Mesenchymal stem cell (in vitro differentiated cells and primary cell): ENCODE measurements around the gene CIAO1.

Source experiments
- DNase-seq: peaks from one replicate; pipeline ENCODE4 v3.0.0-alpha.2; 2013
- H2AFZ ChIP-seq: one replicate; pipeline ENCODE4 v1.6.1; 2013; ENCODE audit warnings: low read depth, mild to moderate bottlenecking, control low read depth, inconsistent platforms, low read length, moderate library complexity
- H2AK5ac ChIP-seq: 2 replicates; pipeline ENCODE4 v1.6.1; 2013; ENCODE audit warnings: low read length, moderate library complexity, mild to moderate bottlenecking, inconsistent platforms; ENCODE audit not compliant: severe bottlenecking
- H2BK120ac ChIP-seq: one replicate; pipeline ENCODE4 v1.6.1; 2013; ENCODE audit warnings: low read depth, mild to moderate bottlenecking, inconsistent platforms, low read length, moderate library complexity
- H2BK12ac ChIP-seq, 2 experiments: one replicate each; pipeline ENCODE4 v1.6.1; 2013; ENCODE audit warnings: inconsistent platforms in 2 of 2, low read length in 2 of 2, mild to moderate bottlenecking in 2 of 2, moderate library complexity in 2 of 2, control low read depth in 1 of 2
- H2BK15ac ChIP-seq: one replicate; pipeline ENCODE4 v1.6.1; 2013; ENCODE audit warnings: mild to moderate bottlenecking, low read depth, inconsistent platforms; ENCODE audit not compliant: poor library complexity, severe bottlenecking
- H2BK5ac ChIP-seq: 2 replicates; pipeline ENCODE4 v1.6.1; 2013; ENCODE audit warnings: low read depth, mild to moderate bottlenecking, low read length, control low read depth, inconsistent platforms; ENCODE audit not compliant: poor library complexity, severe bottlenecking
- H3K14ac ChIP-seq, 2 experiments: one replicate each; pipeline ENCODE4 v1.6.1; 2013; ENCODE audit warnings: inconsistent platforms in 2 of 2, low read length in 2 of 2, control low read depth in 1 of 2, mild to moderate bottlenecking in 1 of 2, moderate library complexity in 1 of 2
- H3K18ac ChIP-seq, 2 experiments: one replicate each; pipeline ENCODE4 v1.6.1; 2013; ENCODE audit warnings: inconsistent platforms in 2 of 2, low read length in 2 of 2, control low read depth in 1 of 2, low read depth in 1 of 2, mild to moderate bottlenecking in 1 of 2
- H3K23ac ChIP-seq, 2 experiments: one replicate each; pipeline ENCODE4 v1.6.1; 2013; ENCODE audit warnings: inconsistent platforms in 2 of 2, low read length in 2 of 2, mild to moderate bottlenecking in 2 of 2, moderate library complexity in 2 of 2, control low read depth in 1 of 2
- H3K27ac ChIP-seq: 2 replicates; pipeline ENCODE4 v1.5.1; 2013; ENCODE audit warnings: mild to moderate bottlenecking, moderate library complexity, low read length, control low read depth, inconsistent platforms; ENCODE audit not compliant: poor library complexity, severe bottlenecking
- H3K27me3 ChIP-seq, 2 experiments: 2 replicates each; pipeline versions ENCODE4 v1.6.1 to v1.7.0; 2013; ENCODE audit warnings: low read length in 2 of 2, mild to moderate bottlenecking in 2 of 2, moderate library complexity in 2 of 2, control low read depth in 1 of 2, inconsistent platforms in 1 of 2; ENCODE audit not compliant: control insufficient read depth in 1 of 2, insufficient read depth in 1 of 2
- H3K36me3 ChIP-seq, 2 experiments: 2 replicates each; pipeline versions ENCODE4 v1.6.1 to v1.7.0; 2013; ENCODE audit warnings: low read length in 2 of 2, control low read depth in 1 of 2, inconsistent platforms in 1 of 2, low read depth in 1 of 2, mild to moderate bottlenecking in 1 of 2; ENCODE audit not compliant: insufficient read depth in 2 of 2, control insufficient read depth in 1 of 2
- H3K4ac ChIP-seq, 2 experiments: one replicate each; pipeline ENCODE4 v1.6.1; 2013; ENCODE audit warnings: inconsistent platforms in 2 of 2, low read length in 2 of 2, mild to moderate bottlenecking in 2 of 2, moderate library complexity in 2 of 2, control low read depth in 1 of 2, low read depth in 1 of 2
- H3K4me1 ChIP-seq: 2 replicates; pipeline ENCODE4 v1.6.1; 2013; ENCODE audit warnings: low read depth, low read length, control low read depth; ENCODE audit not compliant: control insufficient read depth, insufficient read depth
- H3K4me2 ChIP-seq: 2 replicates; pipeline ENCODE4 v1.6.1; 2013; ENCODE audit warnings: low read length, mild to moderate bottlenecking, inconsistent platforms; ENCODE audit not compliant: poor library complexity, severe bottlenecking
- H3K4me3 ChIP-seq, 2 experiments: 2 replicates each; pipeline versions ENCODE4 v1.5.1 to v1.7.0; 2013; ENCODE audit warnings: low read length in 2 of 2, mild to moderate bottlenecking in 2 of 2, control low read depth in 1 of 2, low read depth in 1 of 2; ENCODE audit not compliant: insufficient read depth in 1 of 2
- H3K79me1 ChIP-seq: replicated peaks from 2 replicates; pipeline ENCODE4 v1.6.1; 2013; ENCODE audit warnings: mild to moderate bottlenecking, control low read depth, low read length, inconsistent platforms; ENCODE audit not compliant: poor library complexity, severe bottlenecking
- H3K9ac ChIP-seq: 2 replicates; pipeline ENCODE4 v1.7.0; 2013; ENCODE audit warnings: mild to moderate bottlenecking, low read length, moderate library complexity
- H3K9me3 ChIP-seq: 2 replicates; pipeline ENCODE4 v1.7.0; 2013; ENCODE audit warnings: mild to moderate bottlenecking, low read length; ENCODE audit not compliant: control insufficient read depth
- H4K8ac ChIP-seq: one replicate; pipeline ENCODE4 v1.6.1; 2013; ENCODE audit warnings: inconsistent platforms, mild to moderate bottlenecking, low read length, moderate library complexity
- H4K91ac ChIP-seq: one replicate; pipeline ENCODE4 v1.6.1; 2013; ENCODE audit warnings: mild to moderate bottlenecking, low read length, inconsistent platforms
- WGBS: methylation state at CpG from one replicate; pipeline ENCODE4 v1.1.7; 2013; ENCODE audit warnings: mixed read lengths; 5-methylcytosine and 5-hydroxymethylcytosine counted together

Gene CIAO1

GRCh38 chr2:96265349-96265839 is 631 bp upstream of the CIAO1 start:
- H3K14ac ChIP-seq, result peak overlapping the region in 1 of 2 experiments; percentile 94
- DNase-seq, result peak; percentile 48
- H4K8ac ChIP-seq, result peak overlapping the region; percentile 59
- H2BK5ac ChIP-seq, result no peak overlapping the region
- H3K9me3 ChIP-seq, result no peaks in the 10 kb centered on the region
- H3K79me1 ChIP-seq, result peaks cover 27% of the 10 kb centered on the region
- peak overlapping the region; percentile 95 to 100 for H3K4me3 ChIP-seq
- H3K23ac ChIP-seq, result peak overlapping the region in 1 of 2 experiments; percentile 86
- peak overlapping the region; percentile 94 for H2AFZ ChIP-seq
- H2BK15ac ChIP-seq, result no peak overlapping the region
- WGBS, result under 1% methylated on average over 45 of the region's 49 CpGs
- peaks cover 28 to 43% of the 10 kb centered on the region in 2 experiments for H3K36me3 ChIP-seq
- peak overlapping the region; percentile 80 for H4K91ac ChIP-seq
- H3K4me1 ChIP-seq, result peaks cover 21% of the 10 kb centered on the region
- H2AK5ac ChIP-seq, result no peak overlapping the region
- peak overlapping the region; percentile 46 to 91 for H3K4ac ChIP-seq
- peak overlapping the region; percentile 65 for H3K27ac ChIP-seq
- H2BK120ac ChIP-seq, result no peak overlapping the region
- peak overlapping the region; percentile 58 to 90 for H3K18ac ChIP-seq
- peak overlapping the region in 1 of 2 experiments; percentile 38 for H2BK12ac ChIP-seq
- peak overlapping the region; percentile 93 for H3K9ac ChIP-seq
- H3K27me3 ChIP-seq, result no peaks in the 10 kb centered on the region
- H3K4me2 ChIP-seq, result peak overlapping the region; percentile 69

- Histone ChIP-seq H3K18ac (no peak overlapping the region), H4K8ac (no peak overlapping the region), H2AK5ac (no peak overlapping the region), H3K79me1 (peaks cover 22% of the 10 kb centered on the region), H3K14ac (no peak overlapping the region), H3K4me1 (peaks cover 12% of the 10 kb centered on the region), H2BK15ac (no peak overlapping the region), H3K4ac (no peak overlapping the region), H3K4me3 (peak overlapping the region in 1 of 2 experiments; percentile 100), H3K27me3 (no peaks in the 10 kb centered on the region), H3K36me3 (peaks cover 31 to 50% of the 10 kb centered on the region in 2 experiments), H2AFZ (no peak overlapping the region), H3K9ac (peak overlapping the region; percentile 93), H3K9me3 (no peaks in the 10 kb centered on the region), H2BK5ac (no peak overlapping the region), H3K4me2 (no peak overlapping the region), H2BK120ac (no peak overlapping the region), H4K91ac (no peak overlapping the region), H3K23ac (no peak overlapping the region), H2BK12ac (no peak overlapping the region), H3K27ac (no peak overlapping the region)
- 83% methylated on average over 12 of the region's 12 CpGs for WGBS
- peak; percentile 61 for DNase-seq
Observed at GRCh38 chr2:96267159-96267971, 1.3 kb downstream of the CIAO1 start.

DNA sequence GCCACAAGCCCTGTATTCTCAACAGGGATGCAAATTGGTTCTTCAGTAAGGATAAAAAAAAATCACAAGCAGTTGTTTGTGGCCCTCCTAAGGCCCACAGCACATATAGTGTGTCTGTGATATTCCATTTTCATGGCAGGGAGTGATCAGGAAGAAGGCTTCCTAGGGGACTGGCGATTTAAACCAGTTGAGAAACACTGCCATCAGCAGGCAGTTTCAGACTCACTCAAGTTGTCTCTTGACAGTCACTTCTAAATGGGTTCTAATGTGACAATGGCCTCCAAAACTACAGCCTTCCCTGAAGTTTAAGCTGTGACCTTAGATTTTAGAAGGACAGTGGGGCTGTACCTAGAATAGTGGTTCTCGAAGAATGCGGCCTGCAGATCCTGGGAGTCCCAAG is 6.0 kb downstream of the CIAO1 start:
- Histone ChIP-seq H3K23ac (no peak overlapping the region), H4K91ac (no peak overlapping the region), H3K14ac (no peak overlapping the region), H3K4me2 (no peak overlapping the region), H2BK5ac (no peak overlapping the region), H3K9me3 (no peaks in the 10 kb centered on the region), H4K8ac (no peak overlapping the region), H2AK5ac (no peak overlapping the region), H3K4ac (no peak overlapping the region), H2BK120ac (no peak overlapping the region), H3K79me1 (peaks cover 20% of the 10 kb centered on the region), H3K4me3 (no peak overlapping the region), H3K9ac (no peak overlapping the region), H2BK15ac (no peak overlapping the region), H3K36me3 (peaks cover 55 to 82% of the 10 kb centered on the region in 2 experiments), H2AFZ (no peak overlapping the region), H3K18ac (no peak overlapping the region), H2BK12ac (no peak overlapping the region), H3K27me3 (no peaks in the 10 kb centered on the region), H3K27ac (no peak overlapping the region), H3K4me1 (peaks cover 7% of the 10 kb centered on the region)
- 93% methylated on average over 3 of the region's 3 CpGs for WGBS
- no peak for DNase-seq

- Histone ChIP-seq H3K4me2 (no peak overlapping the region), H4K91ac (no peak overlapping the region), H2BK12ac (no peak overlapping the region), H3K9me3 (no peaks in the 10 kb centered on the region), H2AK5ac (no peak overlapping the region), H3K4me1 (no peaks in the 10 kb centered on the region), H3K18ac (no peak overlapping the region), H3K4me3 (no peak overlapping the region), H3K23ac (no peak overlapping the region), H3K14ac (no peak overlapping the region), H3K27me3 (no peaks in the 10 kb centered on the region), H2AFZ (no peak overlapping the region), H3K79me1 (peaks cover 21% of the 10 kb centered on the region), H2BK15ac (no peak overlapping the region), H3K36me3 (peaks cover 62 to 85% of the 10 kb centered on the region in 2 experiments), H3K27ac (no peak overlapping the region), H4K8ac (no peak overlapping the region), H3K9ac (peak overlapping the region; percentile 15), H2BK120ac (no peak overlapping the region), H2BK5ac (no peak overlapping the region), H3K4ac (no peak overlapping the region)
- WGBS, result 82% methylated on average over 2 of the region's 3 CpGs
- no peak for DNase-seq
Observed at GRCh38 chr2:96273763-96274162, 7.7 kb downstream of the CIAO1 start.
